SK-MEL-5 (cell line): Measurements from ENCODE around the gene PTPRG. TPM values are rescaled to one million over a fixed set of nuclear protein-coding genes. Genes with fewer than 3 reads are reported as not detected.

Experiments
- DNase-seq: peaks from one replicate; pipeline ENCODE4 v3.0.0-alpha.2; 2016; ENCODE audit warnings: low read depth, low spot score
- in situ Hi-C: cut with HindIII; loops from 2 replicates; pipeline ENCODE4 v1.10.0; 2016; ENCODE audit warnings: low sequenced_read_pairs, high pct_unique_total_duplicates, low pct_unique_long_range_greater_than_20kb
- total RNA-seq: library from RNA; depleted of rRNA; stranded (reverse); fragments of >200 nt; shearing (Covaris generic); gene quantifications from 2 replicates; pipeline ENCODE4 v1.2.3, GENCODE V29; 2014

PTPRG gene
- total RNA-seq, 1 experiment from 2014 or later, result 35.3 TPM

DNA sequence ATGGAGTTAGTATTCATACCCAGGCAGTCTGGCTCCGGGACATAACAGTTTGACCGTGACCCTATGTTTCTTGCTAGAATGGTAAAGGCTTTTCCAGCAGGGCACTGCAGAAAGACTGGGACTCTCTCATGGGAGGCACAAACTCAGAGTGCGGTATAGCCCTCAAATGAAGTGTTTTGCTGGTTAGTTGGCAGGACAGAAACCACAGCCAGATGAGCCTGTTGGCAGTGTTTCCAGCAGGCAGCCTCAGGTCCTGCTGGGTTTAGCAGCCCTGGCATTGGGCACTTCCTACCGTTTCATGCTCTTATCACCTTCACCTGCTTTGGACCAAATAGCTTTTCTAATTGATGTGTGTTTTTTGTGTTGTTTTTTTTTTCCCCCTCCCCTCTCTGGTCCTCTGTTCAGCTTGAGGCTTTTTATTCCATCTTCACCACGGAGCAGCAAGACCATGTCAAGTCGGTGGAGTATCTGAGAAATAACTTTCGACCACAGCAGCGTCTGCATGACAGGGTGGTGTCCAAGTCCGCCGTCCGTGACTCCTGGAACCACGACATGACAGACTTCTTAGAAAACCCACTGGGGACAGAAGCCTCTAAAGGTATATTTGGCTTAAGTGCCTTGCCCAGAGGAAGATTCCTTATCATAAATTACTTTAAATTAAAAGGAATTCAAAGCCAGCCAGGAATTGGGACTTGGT is 606.3 kb downstream of the PTPRG start:
- DNase-seq, result no peak
- in situ Hi-C loops, result no loop called here

- in situ Hi-C loops, result no loop called here
- DNase-seq, result no peak
These were observed 607.0 kb downstream of the PTPRG start for GRCh38 chr3:62168356-62168755.

DNA sequence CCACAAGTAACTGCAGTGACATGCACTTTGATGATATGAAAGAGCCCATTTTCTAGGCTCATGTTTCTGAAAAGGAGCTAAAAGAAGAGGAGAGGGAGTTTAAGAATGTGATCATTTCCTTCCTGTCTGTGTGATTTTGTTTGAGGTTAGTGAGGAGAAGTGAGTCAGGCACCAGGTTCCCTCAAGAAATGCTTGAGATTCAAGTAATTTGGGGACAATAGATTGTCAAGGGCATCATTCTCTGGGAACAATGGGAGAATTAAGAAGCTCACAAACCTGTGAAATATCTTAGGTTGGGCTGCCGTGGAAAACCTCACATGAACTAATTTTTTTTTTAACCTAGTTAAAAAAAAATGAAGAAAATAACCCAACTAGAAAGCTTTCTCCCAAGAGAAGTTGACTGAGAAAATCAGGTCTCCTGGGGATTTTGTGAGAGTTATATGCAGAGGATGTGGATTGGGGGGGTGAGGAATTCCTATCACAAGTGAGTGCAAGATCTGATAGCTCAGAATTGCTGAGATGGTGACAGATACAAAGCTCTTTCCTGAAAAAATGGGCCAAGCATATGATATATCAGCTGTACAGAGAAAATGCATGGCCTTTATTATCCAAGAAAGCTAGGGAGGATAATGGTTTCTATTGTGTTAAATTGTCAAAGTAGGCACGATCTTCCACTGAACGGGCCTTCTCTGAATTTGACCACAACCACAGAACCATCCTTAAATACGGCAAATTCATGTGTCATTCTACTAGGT is 608.7 kb downstream of the PTPRG start:
- in situ Hi-C loops, result no loop called here
- DNase-seq, result peak; percentile 83

- in situ Hi-C loops, result no loop called here
These were observed 610.4 kb downstream of the PTPRG start for GRCh38 chr3:62171789-62172188.

GRCh38 chr3:62172199-62172598 is 610.8 kb downstream of the PTPRG start:
- in situ Hi-C loops, result no loop called here
- DNase-seq, result no peak

More at GRCh38 chr3:62171789-62172188, 610.4 kb downstream of the PTPRG start:
- no peak for DNase-seq

GRCh38 chr3:62173939-62174515 is 612.7 kb downstream of the PTPRG start:
- in situ Hi-C loops, result no loop called here
- no peak for DNase-seq

DNA sequence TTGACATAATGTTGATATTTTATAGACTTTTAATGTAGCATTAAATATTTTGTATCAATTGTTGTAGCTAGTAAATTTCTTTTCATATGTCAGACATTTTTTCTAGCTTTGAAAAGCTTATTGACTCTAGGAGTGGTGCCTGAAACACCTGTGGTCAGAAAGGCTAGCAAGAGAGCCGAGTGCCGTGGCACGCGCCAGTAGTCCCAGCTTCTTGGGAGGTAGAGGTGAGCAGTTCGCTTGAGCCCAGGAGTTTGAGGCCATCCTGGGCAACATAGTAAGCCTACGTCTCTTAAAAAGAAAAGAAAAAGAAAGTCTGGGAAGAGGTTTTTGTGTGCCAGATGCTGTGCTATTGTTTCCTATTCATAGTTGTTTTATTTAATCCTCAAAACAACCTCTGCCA is 613.8 kb downstream of the PTPRG start:
- in situ Hi-C loops, result no loop called here

DNA sequence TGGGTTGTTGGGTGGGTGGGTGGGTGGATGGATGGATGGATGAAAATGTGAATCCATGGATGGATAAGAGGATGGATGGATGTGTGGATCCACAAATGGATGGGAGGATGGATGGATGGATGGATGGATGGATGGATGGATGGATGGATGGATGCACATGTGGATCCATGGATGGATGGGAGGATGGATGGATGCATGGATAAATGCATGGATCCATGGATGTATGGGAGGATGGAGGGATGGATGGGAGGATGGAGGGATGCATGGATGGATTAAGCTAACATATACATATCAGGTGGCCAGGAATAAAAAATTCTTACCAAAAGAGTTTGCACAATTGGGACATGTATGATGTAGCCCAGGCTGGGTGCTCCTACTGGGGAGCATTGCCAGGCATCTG is 616.7 kb downstream of the PTPRG start:
- in situ Hi-C loops, result no loop called here

More for the DNA sequence above, 613.8 kb downstream of the PTPRG start:
- no peak for DNase-seq

GRCh38 chr3:62178739-62179600 is 617.6 kb downstream of the PTPRG start:
- in situ Hi-C loops, result no loop called here

More for the DNA sequence above, 616.7 kb downstream of the PTPRG start:
- no peak for DNase-seq

DNA sequence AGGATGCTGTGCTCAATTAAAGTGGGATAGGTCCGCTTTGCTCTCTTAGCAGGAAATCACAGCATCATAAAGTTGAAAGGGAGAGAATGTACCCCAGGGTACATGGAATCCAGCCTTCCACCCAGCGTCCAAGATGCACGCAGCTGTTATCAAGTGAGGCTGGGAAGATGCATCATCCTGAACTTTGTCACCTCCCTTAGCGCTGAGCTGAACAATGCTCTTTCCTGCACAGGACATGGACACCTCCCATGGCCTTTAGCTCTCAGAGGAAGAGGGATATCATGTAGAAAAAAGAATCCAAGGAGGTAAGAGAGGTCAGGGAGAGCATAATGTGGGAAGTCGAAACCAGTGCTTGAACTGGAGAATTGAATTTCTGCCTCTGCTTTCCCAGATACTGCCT is 619.1 kb downstream of the PTPRG start:
- no peak for DNase-seq
- in situ Hi-C loops, result no loop called here

More at GRCh38 chr3:62178739-62179600, 617.6 kb downstream of the PTPRG start:
- no peak for DNase-seq

DNA sequence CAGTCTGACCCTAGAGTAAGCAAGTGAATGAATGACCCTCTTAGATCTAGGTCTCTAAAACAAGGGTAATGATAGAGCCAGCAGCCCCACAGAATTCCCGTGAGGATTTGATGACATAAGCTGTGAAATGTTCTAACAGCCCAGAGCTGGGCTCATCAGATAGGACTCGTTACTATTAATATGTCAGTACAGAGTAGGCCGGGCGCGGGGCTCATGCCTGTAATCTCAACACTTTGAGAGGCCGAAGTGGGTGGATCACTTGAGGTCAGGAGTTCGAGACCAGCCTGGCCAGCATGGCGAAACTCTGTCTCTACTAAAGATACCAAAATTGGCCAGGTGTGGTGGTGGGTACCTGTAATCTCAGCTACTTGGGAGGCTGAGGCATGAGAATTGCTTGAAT is 621.7 kb downstream of the PTPRG start:
- no peak for DNase-seq
- in situ Hi-C loops, result no loop called here

GRCh38 chr3:62183969-62184368 is 622.6 kb downstream of the PTPRG start:
- in situ Hi-C loops, result no loop called here
- no peak for DNase-seq

DNA sequence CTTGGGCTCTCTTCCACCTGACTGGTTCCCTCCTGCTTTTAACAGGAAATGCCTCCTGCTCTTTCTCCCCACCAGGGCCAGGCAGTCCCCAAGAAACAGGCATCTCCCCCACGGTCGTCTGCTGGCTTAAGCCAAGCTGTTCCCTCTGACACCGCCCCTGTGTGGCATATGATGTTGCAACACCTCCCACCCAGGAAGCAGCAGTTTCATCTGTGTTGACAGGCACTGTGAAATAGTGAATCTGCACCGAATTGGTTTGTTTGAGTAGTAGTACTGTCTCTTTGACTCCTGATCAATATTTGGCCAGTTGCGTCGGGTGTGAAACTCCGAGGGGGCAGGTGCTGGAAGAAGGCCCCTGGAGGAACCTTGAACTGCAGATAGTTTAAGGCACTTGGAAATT is 623.2 kb downstream of the PTPRG start:
- no peak for DNase-seq
- in situ Hi-C loops, result no loop called here

- DNase-seq, result peak; percentile 38
- in situ Hi-C loops, result no loop called here
These were observed 625.7 kb downstream of the PTPRG start for GRCh38 chr3:62187022-62187431.

GRCh38 chr3:62188681-62189375 is 627.5 kb downstream of the PTPRG start:
- peak; percentile 78 for DNase-seq
- in situ Hi-C loops, result no loop called here

GRCh38 chr3:62189376-62189698 is 628.0 kb downstream of the PTPRG start:
- in situ Hi-C loops, result no loop called here
- DNase-seq, result no peak

DNA sequence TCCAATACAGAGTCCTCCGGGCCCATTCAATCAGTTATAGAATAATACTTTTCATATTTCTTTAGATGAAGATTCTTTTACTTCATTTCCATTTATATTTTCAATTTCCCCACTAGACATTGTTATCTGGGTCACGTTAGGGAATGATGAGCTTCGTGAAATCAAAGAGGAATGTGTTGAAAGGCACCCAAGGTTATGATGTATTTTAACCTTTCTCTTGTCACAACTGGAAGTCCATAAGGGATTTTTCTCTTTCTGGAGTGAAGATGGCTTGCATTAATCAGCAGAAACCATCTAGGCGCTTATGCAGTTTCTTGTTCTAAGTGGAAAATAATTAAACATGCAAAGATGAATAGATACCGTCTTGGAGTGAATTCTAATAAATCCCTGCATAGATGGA is 631.5 kb downstream of the PTPRG start:
- DNase-seq, result no peak
- in situ Hi-C loops, result no loop called here
